ENCODE data around the gene NYAP1.

DNA sequence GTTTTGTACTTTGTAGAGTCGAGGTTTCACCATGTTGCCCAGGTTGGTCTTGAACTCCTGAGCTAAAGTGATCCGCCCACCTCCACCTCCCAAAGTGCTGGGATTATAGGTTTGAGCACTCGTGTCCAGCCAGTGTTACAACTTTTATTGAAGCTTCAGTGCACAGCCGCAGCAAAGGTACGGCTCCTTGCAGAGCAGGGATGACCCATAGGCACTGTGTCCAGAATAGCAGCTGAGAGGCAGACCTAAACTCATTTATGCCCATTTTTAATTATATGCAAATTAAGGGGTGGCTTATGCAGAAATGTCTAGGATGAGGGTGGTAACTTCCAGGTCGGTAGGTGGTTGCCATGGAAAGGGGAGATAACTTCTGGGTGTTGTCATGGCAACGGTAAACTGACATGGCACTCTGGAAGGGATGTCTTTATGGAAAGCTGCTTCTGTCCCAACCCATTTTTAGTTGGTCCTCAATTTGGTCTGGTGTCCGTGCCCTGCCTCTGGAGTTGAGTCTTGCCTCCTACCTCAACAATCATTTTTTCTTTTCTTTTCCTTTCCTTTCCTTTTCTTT, 22.7 kb downstream of the NYAP1 start:
- TF ChIP-seq ZFX (IDR thresholded peaks at IDR 0.05): no peak
- TF ChIP-seq, protein P1, sequence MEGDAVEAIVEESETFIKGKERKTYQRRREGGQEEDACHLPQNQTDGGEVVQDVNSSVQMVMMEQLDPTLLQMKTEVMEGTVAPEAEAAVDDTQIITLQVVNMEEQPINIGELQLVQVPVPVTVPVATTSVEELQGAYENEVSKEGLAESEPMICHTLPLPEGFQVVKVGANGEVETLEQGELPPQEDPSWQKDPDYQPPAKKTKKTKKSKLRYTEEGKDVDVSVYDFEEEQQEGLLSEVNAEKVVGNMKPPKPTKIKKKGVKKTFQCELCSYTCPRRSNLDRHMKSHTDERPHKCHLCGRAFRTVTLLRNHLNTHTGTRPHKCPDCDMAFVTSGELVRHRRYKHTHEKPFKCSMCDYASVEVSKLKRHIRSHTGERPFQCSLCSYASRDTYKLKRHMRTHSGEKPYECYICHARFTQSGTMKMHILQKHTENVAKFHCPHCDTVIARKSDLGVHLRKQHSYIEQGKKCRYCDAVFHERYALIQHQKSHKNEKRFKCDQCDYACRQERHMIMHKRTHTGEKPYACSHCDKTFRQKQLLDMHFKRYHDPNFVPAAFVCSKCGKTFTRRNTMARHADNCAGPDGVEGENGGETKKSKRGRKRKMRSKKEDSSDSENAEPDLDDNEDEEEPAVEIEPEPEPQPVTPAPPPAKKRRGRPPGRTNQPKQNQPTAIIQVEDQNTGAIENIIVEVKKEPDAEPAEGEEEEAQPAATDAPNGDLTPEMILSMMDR (conservative IDR thresholded peaks at IDR 0.05): no peak

Measured in C4-2B (cell line).